Hepatocyte (in vitro differentiated cells): Measurements from ENCODE around the gene KLK8.

Experiments used
- CTCF ChIP-seq: fragments of 200-600 bp; sonication (generic); IDR thresholded peaks from 2 replicates; pipeline ENCODE4 v1.5.1; 2016; ENCODE audit warnings: antibody characterized with exemption, mild to moderate bottlenecking; ENCODE audit not compliant: poor library complexity
- EZH2 ChIP-seq: fragments of 200-600 bp; sonication (generic); IDR thresholded peaks from 2 replicates; pipeline ENCODE4 v1.6.1; 2016; ENCODE audit warnings: antibody characterized with exemption, mild to moderate bottlenecking, borderline replicate concordance

- TF ChIP-seq CTCF = no peak
- no peak for TF ChIP-seq EZH2
These were observed 32.5 kb downstream of the KLK8 start for GRCh38 chr19:50968716-50969412.
